NB4 (cell line): ENCODE data around the gene TACC2.

ENCODE experiments used
- CTCF ChIP-seq: IDR thresholded peaks from one replicate; pipeline ENCODE4 v1.5.1; 2012; ENCODE audit warnings: low read depth, low read length
- MAX ChIP-seq: IDR thresholded peaks from 2 replicates; pipeline ENCODE4 v1.6.1; 2011; ENCODE audit warnings: low read depth, low read length
- POLR2A ChIP-seq: IDR thresholded peaks from 2 replicates; pipeline ENCODE4 v1.6.1; 2011; ENCODE audit warnings: mild to moderate bottlenecking; ENCODE audit not compliant: insufficient read length; ENCODE audit errors: extremely low read depth

- TF ChIP-seq CTCF (no peak), POLR2A (no peak), MAX (no peak)
Observed at GRCh38 chr10:122290334-122290733, 301.4 kb downstream of the TACC2 start.
